Measurements from ENCODE around the gene C9orf152.

DNA sequence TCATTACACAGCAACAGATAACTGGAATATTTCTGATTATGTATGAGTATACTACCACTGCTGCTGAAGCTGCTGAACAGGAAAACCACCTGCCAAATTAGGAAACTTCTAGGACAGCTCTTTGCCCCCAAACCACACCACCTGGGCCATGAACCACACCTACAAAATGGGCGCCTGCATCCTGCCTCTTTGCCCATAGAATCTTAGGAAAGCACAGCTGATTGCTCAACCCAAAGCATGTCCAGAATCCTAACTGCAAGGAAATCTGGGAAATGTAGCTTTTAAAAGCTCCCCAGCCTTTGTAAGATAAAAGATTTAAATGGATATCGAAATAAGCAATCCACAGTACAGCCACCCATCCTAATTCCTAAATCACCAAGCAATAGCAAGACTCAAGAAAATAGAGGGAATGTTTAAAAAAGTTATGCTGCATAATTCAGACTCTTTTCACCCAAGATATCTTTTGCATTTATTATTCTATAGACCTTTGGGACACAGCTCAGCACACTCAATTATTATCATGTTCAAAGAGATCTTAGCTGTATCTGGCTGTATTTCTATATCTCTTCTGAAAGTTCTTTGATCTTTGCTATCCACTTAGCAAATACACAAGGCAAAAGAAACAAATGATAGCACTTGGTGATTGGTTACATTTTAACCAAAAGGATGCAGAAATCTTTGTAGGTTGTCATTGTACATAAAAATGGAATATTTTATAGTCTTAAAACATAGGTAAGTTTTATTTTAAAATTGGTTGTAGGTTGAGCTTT lies 6.8 kb upstream of the C9orf152 start:
- TF ChIP-seq NFIC (IDR thresholded peaks at IDR 0.05) = no peak
- TF ChIP-seq, protein P1, sequence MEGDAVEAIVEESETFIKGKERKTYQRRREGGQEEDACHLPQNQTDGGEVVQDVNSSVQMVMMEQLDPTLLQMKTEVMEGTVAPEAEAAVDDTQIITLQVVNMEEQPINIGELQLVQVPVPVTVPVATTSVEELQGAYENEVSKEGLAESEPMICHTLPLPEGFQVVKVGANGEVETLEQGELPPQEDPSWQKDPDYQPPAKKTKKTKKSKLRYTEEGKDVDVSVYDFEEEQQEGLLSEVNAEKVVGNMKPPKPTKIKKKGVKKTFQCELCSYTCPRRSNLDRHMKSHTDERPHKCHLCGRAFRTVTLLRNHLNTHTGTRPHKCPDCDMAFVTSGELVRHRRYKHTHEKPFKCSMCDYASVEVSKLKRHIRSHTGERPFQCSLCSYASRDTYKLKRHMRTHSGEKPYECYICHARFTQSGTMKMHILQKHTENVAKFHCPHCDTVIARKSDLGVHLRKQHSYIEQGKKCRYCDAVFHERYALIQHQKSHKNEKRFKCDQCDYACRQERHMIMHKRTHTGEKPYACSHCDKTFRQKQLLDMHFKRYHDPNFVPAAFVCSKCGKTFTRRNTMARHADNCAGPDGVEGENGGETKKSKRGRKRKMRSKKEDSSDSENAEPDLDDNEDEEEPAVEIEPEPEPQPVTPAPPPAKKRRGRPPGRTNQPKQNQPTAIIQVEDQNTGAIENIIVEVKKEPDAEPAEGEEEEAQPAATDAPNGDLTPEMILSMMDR (IDR thresholded peaks at IDR 0.05 in 2 of 3, conservative IDR thresholded peaks at IDR 0.05 in 1 of 3; ENCODE audit: insufficient read depth in 2 of 3, low read depth in 1 of 3, low read length in 3 of 3) = no peak
- no peak for TF ChIP-seq EZH2 (IDR thresholded peaks at IDR 0.05; ENCODE audit: borderline replicate concordance, low read depth, low read length)
- no peak for TF ChIP-seq HNRNPLL (IDR thresholded peaks at IDR 0.05; ENCODE audit: low read depth, low read length, poor library complexity, severe bottlenecking)
- TF ChIP-seq, protein P2, sequence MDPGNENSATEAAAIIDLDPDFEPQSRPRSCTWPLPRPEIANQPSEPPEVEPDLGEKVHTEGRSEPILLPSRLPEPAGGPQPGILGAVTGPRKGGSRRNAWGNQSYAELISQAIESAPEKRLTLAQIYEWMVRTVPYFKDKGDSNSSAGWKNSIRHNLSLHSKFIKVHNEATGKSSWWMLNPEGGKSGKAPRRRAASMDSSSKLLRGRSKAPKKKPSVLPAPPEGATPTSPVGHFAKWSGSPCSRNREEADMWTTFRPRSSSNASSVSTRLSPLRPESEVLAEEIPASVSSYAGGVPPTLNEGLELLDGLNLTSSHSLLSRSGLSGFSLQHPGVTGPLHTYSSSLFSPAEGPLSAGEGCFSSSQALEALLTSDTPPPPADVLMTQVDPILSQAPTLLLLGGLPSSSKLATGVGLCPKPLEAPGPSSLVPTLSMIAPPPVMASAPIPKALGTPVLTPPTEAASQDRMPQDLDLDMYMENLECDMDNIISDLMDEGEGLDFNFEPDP (CRISPR knock-in tag; IDR thresholded peaks at IDR 0.05) = no peak
- no peak for TF ChIP-seq POLR2AphosphoS5 (IDR thresholded peaks at IDR 0.05; ENCODE audit: control insufficient read depth, insufficient read depth, low read depth, low read length)
- no peak for TF ChIP-seq EGR1 (conservative IDR thresholded peaks at IDR 0.05)
- TF ChIP-seq ZNF24 (IDR thresholded peaks at IDR 0.05) = no peak
- no peak for TF ChIP-seq YY1 (IDR thresholded peaks at IDR 0.05; ENCODE audit: borderline replicate concordance in 1 of 3, control insufficient read depth in 1 of 3, extremely low read depth in 1 of 3, insufficient read depth in 3 of 3, insufficient read length in 1 of 3, insufficient replicate concordance in 2 of 3, low read depth in 1 of 3, low read length in 2 of 3)
- TF ChIP-seq MYC (IDR thresholded peaks at IDR 0.05; ENCODE audit: low read depth, low read length) = no peak
- no peak for TF ChIP-seq MYC (CRISPR knock-in tag; IDR thresholded peaks at IDR 0.05; ENCODE audit: borderline replicate concordance, low read depth)

Data from K562 (cell line).